CD4-positive, CD25-positive, alpha-beta regulatory T cell (primary cell): ENCODE results near the gene NPAS2. TPM values are rescaled to one million over a fixed set of nuclear protein-coding genes. Genes with fewer than 3 reads are reported as not detected.
A peak's percentile ranks its signal among the peaks of the same experiment; 100 is the strongest.

ENCODE experiments used
- ATAC-seq, 2 donors: fragments of 150-1000 bp; cut with Tn5 transposase; one replicate each; pipeline ENCODE4 v1.10.0; 2021; ENCODE audit warnings: low read depth in 2 of 2, moderate number of reproducible peaks in 2 of 2, moderate library complexity in 1 of 2
- DNase-seq, 3 donors: peaks; one replicate each; pipeline versions ENCODE4 v3.0.0 to v3.0.0-alpha.2; 2012 to 2022; ENCODE audit warnings: mixed read lengths in 1 of 3
- H3K27ac ChIP-seq: one replicate; pipeline ENCODE4 v1.7.0; 2013; ENCODE audit warnings: mild to moderate bottlenecking, low read length; ENCODE audit not compliant: insufficient read depth, poor library complexity, severe bottlenecking
- H3K27me3 ChIP-seq: one replicate; pipeline ENCODE4 v1.7.0; 2013; ENCODE audit warnings: low read length; ENCODE audit not compliant: control insufficient read depth, insufficient read depth
- H3K36me3 ChIP-seq: one replicate; pipeline ENCODE4 v1.7.0; 2013; ENCODE audit warnings: mild to moderate bottlenecking, low read length, moderate library complexity; ENCODE audit not compliant: control insufficient read depth, insufficient read depth
- H3K4me1 ChIP-seq: 2 replicates; pipeline ENCODE4 v1.7.0; 2013; ENCODE audit warnings: mild to moderate bottlenecking, low read length; ENCODE audit not compliant: insufficient read depth, control insufficient read depth, poor library complexity, severe bottlenecking
- H3K4me3 ChIP-seq: one replicate; pipeline ENCODE4 v1.7.0; 2013; ENCODE audit warnings: low read depth, mild to moderate bottlenecking, low read length, moderate library complexity
- H3K9me3 ChIP-seq, 2 experiments: 1 replicate in 1 of 2; 2 replicates in 1 of 2; pipeline ENCODE4 v1.7.0; 2013; ENCODE audit warnings: low read length in 2 of 2, mild to moderate bottlenecking in 1 of 2, moderate library complexity in 1 of 2; ENCODE audit not compliant: control insufficient read depth in 2 of 2
- H3K27ac Mint-ChIP-seq, 3 donors: one replicate each; pipeline ENCODE4 v1.8.0; 2020 to 2022; ENCODE audit warnings: mild to moderate bottlenecking in 3 of 3, mixed read lengths in 3 of 3, moderate library complexity in 2 of 3
- H3K27me3 Mint-ChIP-seq: one replicate; pipeline ENCODE4 v1.8.0; 2022; ENCODE audit warnings: mild to moderate bottlenecking, mixed read lengths
- H3K36me3 Mint-ChIP-seq: one replicate; pipeline ENCODE4 v1.8.0; 2020; ENCODE audit warnings: mixed read lengths
- H3K4me1 Mint-ChIP-seq, 4 donors: one replicate each; pipeline ENCODE4 v1.8.0; 2020 to 2022; ENCODE audit warnings: mixed read lengths in 4 of 4, mild to moderate bottlenecking in 1 of 4
- H3K4me3 Mint-ChIP-seq, 4 donors: one replicate each; pipeline ENCODE4 v1.8.0; 2020 to 2022; ENCODE audit warnings: mild to moderate bottlenecking in 4 of 4, mixed read lengths in 4 of 4, moderate library complexity in 3 of 4
- H3K9me3 Mint-ChIP-seq, 7 donors: one replicate each; pipeline ENCODE4 v1.8.0; 2020 to 2022; ENCODE audit warnings: mixed read lengths in 7 of 7, mild to moderate bottlenecking in 3 of 7, moderate library complexity in 2 of 7
- polyA plus RNA-seq, 4 donors: library from polyadenylated mRNA; unstranded; fragments of 300-500 nt; fragmentation: Illumina TruSeq; gene quantifications; one replicate each; pipeline ENCODE4 v1.2.3, GENCODE V29; 2021
- total RNA-seq: library from RNA; stranded (reverse); gene quantifications from one replicate; pipeline ENCODE4 v1.2.3, GENCODE V29; 2022

Gene NPAS2
- total and polyA plus RNA-seq, 5 donors from 2014 or later: 0.22 to 0.72 (median 0.54) TPM; not detected in 1

DNA sequence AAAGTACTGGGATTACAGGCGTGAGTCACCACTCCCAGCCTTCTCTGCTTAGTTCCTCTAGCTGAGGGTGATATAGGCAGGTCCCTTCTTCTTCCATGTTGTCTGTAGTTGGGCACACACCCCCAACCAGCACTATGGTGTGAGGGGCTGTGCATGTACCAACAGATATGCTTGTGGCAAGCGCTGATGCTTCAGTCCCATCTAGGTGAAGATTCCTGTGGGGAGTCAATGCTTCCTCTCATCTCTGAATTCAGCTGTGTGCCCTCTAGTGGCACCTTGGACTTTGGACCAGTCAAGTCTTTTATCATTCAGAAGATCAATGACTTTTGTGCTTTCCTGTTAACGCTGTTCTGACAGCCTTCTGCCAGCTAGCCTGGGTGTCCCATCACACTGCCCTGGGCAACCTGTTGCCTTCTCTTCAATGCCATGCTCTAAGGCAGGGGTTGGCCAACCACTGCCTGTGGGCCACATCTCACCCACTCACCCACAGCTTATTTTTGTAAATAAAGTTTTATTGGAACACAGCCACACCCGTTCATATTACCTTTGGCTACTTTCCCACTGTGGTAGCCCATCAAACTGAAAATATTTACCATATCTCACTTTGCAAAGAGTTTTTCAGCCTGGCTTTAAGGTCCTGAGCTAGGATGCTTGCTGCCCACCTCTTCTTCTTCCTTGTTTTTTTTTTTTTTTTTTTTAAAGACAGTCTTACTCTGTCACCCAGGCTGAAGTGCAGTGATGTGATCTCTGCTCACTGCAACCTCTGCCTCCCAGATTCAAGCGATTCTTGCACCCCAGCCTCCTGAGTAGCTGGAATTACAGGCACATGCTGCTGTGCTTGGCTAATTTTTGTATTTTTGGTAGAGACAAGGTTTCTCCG is 51.0 kb downstream of the NPAS2 start:
- no peak overlapping the region for H3K27ac Mint-ChIP-seq
- Histone ChIP-seq H3K4me1 (no peaks in the 10 kb centered on the region), H3K27me3 (peaks cover 3% of the 10 kb centered on the region), H3K9me3 (peaks cover 6 to 12% of the 10 kb centered on the region in 2 experiments), H3K36me3 (no peaks in the 10 kb centered on the region), H3K4me3 (no peak overlapping the region), H3K27ac (no peak overlapping the region)
- H3K4me1 Mint-ChIP-seq: no peaks in the 10 kb centered on the region
- peaks cover 6% of the 10 kb centered on the region for H3K27me3 Mint-ChIP-seq
- peak in 1 of 3 donors; percentile 12 for DNase-seq
- H3K9me3 Mint-ChIP-seq: peaks cover 1 to 16% (median 7%) of the 10 kb centered on the region in 7 donors
- H3K36me3 Mint-ChIP-seq: no peaks in the 10 kb centered on the region
- ATAC-seq: no peak
- no peak overlapping the region for H3K4me3 Mint-ChIP-seq

GRCh38 chr2:100875516-100876230 is 55.7 kb downstream of the NPAS2 start:
- no peak overlapping the region for H3K4me3 ChIP-seq
- Mint-ChIP-seq H3K4me1 (no peaks in the 10 kb centered on the region), H3K36me3 (no peaks in the 10 kb centered on the region), H3K27ac (no peak overlapping the region), H3K27me3 (peaks cover 10% of the 10 kb centered on the region), H3K9me3 (peaks cover 0 to 9% (median 0%) of the 10 kb centered on the region in 7 donors), H3K4me3 (no peak overlapping the region)
- H3K4me1 ChIP-seq: no peaks in the 10 kb centered on the region
- no peaks in the 10 kb centered on the region for H3K9me3 ChIP-seq
- H3K27me3 ChIP-seq: peaks cover 3% of the 10 kb centered on the region
- H3K27ac ChIP-seq: no peak overlapping the region
- no peak for DNase-seq
- no peak for ATAC-seq
- no peaks in the 10 kb centered on the region for H3K36me3 ChIP-seq

- H3K27me3 Mint-ChIP-seq: peaks cover 10% of the 10 kb centered on the region
- H3K9me3 Mint-ChIP-seq: peaks cover 0 to 6% (median 0%) of the 10 kb centered on the region in 7 donors
- Histone ChIP-seq H3K4me1 (no peaks in the 10 kb centered on the region), H3K27ac (no peak overlapping the region), H3K36me3 (no peaks in the 10 kb centered on the region), H3K9me3 (no peaks in the 10 kb centered on the region), H3K27me3 (peaks cover 3% of the 10 kb centered on the region), H3K4me3 (no peak overlapping the region)
- no peak overlapping the region for H3K27ac Mint-ChIP-seq
- DNase-seq (no peak), ATAC-seq (no peak)
- H3K4me1 Mint-ChIP-seq: no peaks in the 10 kb centered on the region
- H3K36me3 Mint-ChIP-seq: no peaks in the 10 kb centered on the region
- H3K4me3 Mint-ChIP-seq: no peak overlapping the region
Measured at GRCh38 chr2:100876231-100876860, 56.4 kb downstream of the NPAS2 start.

GRCh38 chr2:100877555-100877954 is 57.6 kb downstream of the NPAS2 start:
- no peaks in the 10 kb centered on the region for H3K27me3 ChIP-seq
- H3K4me1 Mint-ChIP-seq: no peaks in the 10 kb centered on the region

DNA sequence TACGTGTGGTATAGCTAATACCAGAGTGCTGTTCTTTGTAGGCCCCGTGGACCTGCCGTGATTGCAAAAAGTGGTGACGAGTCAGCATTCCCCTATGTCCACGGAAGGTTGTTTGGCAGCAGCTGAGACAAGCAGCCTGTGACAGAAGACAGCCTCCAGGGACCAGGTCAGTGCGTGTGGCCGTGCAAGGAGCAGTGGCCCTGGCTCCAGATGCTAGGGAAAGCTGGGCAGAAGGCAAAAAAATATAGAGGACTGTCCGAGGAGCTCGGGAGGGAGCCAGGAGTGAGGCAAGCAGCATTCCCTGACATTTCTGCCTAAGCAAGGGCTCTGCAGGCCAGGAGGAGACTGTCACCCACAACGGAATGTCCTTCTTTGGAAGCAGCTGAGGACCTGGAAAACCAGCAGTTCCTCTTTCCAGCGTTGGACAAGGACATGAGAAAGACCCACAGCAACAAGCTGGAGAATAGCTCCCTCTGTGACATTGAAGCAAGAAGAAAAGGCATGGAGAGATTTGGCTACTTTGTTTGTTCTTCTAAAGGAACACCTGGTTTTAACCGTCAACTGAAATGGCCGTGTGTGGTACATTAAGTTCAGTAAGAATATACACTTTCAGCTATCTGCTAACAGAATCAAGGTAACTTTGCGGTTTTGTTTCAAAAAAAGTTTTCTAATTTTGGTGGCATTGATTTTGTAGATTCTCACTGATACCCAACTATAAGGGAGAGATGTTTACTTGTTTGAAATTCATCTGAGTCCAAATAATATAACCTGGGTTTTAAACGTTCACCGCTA is 58.3 kb downstream of the NPAS2 start:
- Mint-ChIP-seq H3K36me3 (no peaks in the 10 kb centered on the region), H3K4me3 (no peak overlapping the region), H3K4me1 (no peaks in the 10 kb centered on the region), H3K9me3 (peaks cover 0 to 4% (median 0%) of the 10 kb centered on the region in 7 donors), H3K27me3 (peaks cover 10% of the 10 kb centered on the region), H3K27ac (peak overlapping the region in 1 of 3 donors; percentile 27)
- Histone ChIP-seq H3K4me1 (no peaks in the 10 kb centered on the region), H3K36me3 (no peaks in the 10 kb centered on the region), H3K9me3 (no peaks in the 10 kb centered on the region), H3K27ac (no peak overlapping the region), H3K4me3 (no peak overlapping the region), H3K27me3 (no peaks in the 10 kb centered on the region)
- no peak for ATAC-seq
- DNase-seq: no peak

More at GRCh38 chr2:100877555-100877954, 57.6 kb downstream of the NPAS2 start:
- no peak for ATAC-seq
- H3K27ac Mint-ChIP-seq: no peak overlapping the region
- H3K4me3 Mint-ChIP-seq: no peak overlapping the region
- no peak for DNase-seq
- Histone ChIP-seq H3K36me3 (no peaks in the 10 kb centered on the region), H3K9me3 (no peaks in the 10 kb centered on the region), H3K27ac (no peak overlapping the region), H3K4me3 (no peak overlapping the region), H3K4me1 (no peaks in the 10 kb centered on the region)
- H3K9me3 Mint-ChIP-seq: peaks cover 0 to 4% (median 0%) of the 10 kb centered on the region in 7 donors
- H3K36me3 Mint-ChIP-seq: no peaks in the 10 kb centered on the region
- peaks cover 10% of the 10 kb centered on the region for H3K27me3 Mint-ChIP-seq

DNA sequence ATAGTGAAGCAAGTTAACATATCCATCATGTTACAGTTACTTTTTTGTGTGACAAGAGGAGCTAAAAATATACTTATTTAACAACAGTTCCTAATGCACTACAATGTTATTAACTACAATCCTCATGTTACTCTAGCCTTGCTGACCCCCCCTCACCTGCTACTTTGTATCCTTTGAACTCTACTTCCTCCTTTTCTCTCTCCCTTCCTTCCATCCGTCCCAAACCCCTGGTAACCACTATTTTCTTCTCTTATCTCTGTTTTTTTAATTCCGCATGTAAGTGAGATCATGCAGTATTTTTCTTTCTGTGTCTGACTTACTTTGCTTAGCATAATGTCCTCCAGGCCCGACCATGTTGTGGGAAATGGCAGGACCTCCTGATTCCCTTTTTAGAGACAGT is 59.4 kb downstream of the NPAS2 start:
- peaks cover 0 to 4% (median 0%) of the 10 kb centered on the region in 7 donors for H3K9me3 Mint-ChIP-seq
- ATAC-seq: no peak

DNA sequence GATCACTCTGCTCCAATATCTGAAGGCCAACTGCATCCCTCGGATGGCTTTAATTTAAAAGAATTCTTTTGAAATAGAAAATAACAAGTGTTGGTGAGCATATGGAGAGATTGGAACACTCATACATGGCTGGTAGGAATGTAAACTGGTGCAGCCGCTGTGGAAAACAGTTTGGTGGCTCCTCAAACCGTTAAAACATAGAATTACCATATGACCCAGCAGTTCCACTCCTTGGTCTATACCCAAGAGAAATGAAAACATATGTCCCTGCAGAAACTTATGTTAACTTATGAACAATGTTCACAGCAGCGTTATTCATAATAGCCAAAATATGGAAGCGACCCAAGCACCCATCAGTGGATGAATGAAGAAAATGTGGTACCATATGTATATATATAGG is 60.1 kb downstream of the NPAS2 start:
- DNase-seq (no peak), ATAC-seq (no peak)
- H3K27ac ChIP-seq: no peak overlapping the region
- no peaks in the 10 kb centered on the region for H3K4me1 ChIP-seq
- H3K9me3 ChIP-seq: no peaks in the 10 kb centered on the region
- no peaks in the 10 kb centered on the region for H3K27me3 ChIP-seq
- H3K36me3 ChIP-seq: no peaks in the 10 kb centered on the region
- H3K27ac Mint-ChIP-seq: peak overlapping the region in 1 of 3 donors; percentile 76
- H3K4me3 Mint-ChIP-seq: no peak overlapping the region
- H3K9me3 Mint-ChIP-seq: peaks cover 0 to 4% (median 0%) of the 10 kb centered on the region in 7 donors
- H3K4me1 Mint-ChIP-seq: no peaks in the 10 kb centered on the region
- peaks cover 10% of the 10 kb centered on the region for H3K27me3 Mint-ChIP-seq
- H3K36me3 Mint-ChIP-seq: no peaks in the 10 kb centered on the region
- H3K4me3 ChIP-seq: no peak overlapping the region

More for the DNA sequence above, 59.4 kb downstream of the NPAS2 start:
- H3K27me3 Mint-ChIP-seq: peaks cover 10% of the 10 kb centered on the region
- H3K36me3 ChIP-seq: no peaks in the 10 kb centered on the region
- H3K27me3 ChIP-seq: no peaks in the 10 kb centered on the region
- DNase-seq: no peak
- H3K36me3 Mint-ChIP-seq: no peaks in the 10 kb centered on the region
- no peaks in the 10 kb centered on the region for H3K4me1 Mint-ChIP-seq
- no peaks in the 10 kb centered on the region for H3K9me3 ChIP-seq
- no peak overlapping the region for H3K4me3 Mint-ChIP-seq
- no peak overlapping the region for H3K27ac ChIP-seq
- no peak overlapping the region for H3K27ac Mint-ChIP-seq
- H3K4me3 ChIP-seq: no peak overlapping the region
- H3K4me1 ChIP-seq: no peaks in the 10 kb centered on the region
